Upper lobe of left lung (tissue), 4 donors: Measurements from ENCODE around the gene TM4SF18.

Experiments used
- CTCF ChIP-seq, 6 experiments: fragments of 450-650 bp in 4 of 6; fragments of 200-600 bp in 2 of 6; sonication (generic) in 2 of 6; IDR thresholded peaks; one replicate each; pipeline ENCODE4 v1.5.1; 2016 to 2019; ENCODE audit warnings: antibody characterized with exemption in 6 of 6
- EP300 ChIP-seq, 4 donors: sonication (generic); formaldehyde crosslinking; IDR thresholded peaks; one replicate each; pipeline ENCODE4 v1.5.1; 2017; ENCODE audit warnings: antibody characterized with exemption in 4 of 4, control low read depth in 2 of 4
- POLR2A ChIP-seq, 4 donors: fragments of 450-650 bp; IDR thresholded peaks; one replicate each; pipeline ENCODE4 v1.5.1; 2016 to 2017; ENCODE audit warnings: antibody characterized with exemption in 4 of 4, mild to moderate bottlenecking in 2 of 4

- TF ChIP-seq CTCF (IDR thresholded peaks at IDR 0.05) (no peak), POLR2A (IDR thresholded peaks at IDR 0.05) (no peak), EP300 (IDR thresholded peaks at IDR 0.05) (no peak)
These were observed 23.2 kb upstream of the TM4SF18 start for GRCh38 chr3:149356630-149357029.
